ENCODE results near the gene TCP11. TPM values are rescaled to one million over a fixed set of nuclear protein-coding genes. Genes with fewer than 3 reads are reported as not detected.

Gene TCP11
- total and polyA plus RNA-seq, 4 donors, result 0.05 to 0.19 TPM; not detected in 2

- TF ChIP-seq, protein P1, sequence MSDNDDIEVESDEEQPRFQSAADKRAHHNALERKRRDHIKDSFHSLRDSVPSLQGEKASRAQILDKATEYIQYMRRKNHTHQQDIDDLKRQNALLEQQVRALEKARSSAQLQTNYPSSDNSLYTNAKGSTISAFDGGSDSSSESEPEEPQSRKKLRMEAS (IDR thresholded peaks at IDR 0.05), result no peak
- no peak for TF ChIP-seq SP1 (IDR thresholded peaks at IDR 0.05)
- no peak for TF ChIP-seq RXRA (IDR thresholded peaks at IDR 0.05)
- TF ChIP-seq FOXA2 (IDR thresholded peaks at IDR 0.05), result no peak
- TF ChIP-seq RAD21 (IDR thresholded peaks at IDR 0.05), result no peak
- TF ChIP-seq GABPA (IDR thresholded peaks at IDR 0.05 in 1 of 2, conservative IDR thresholded peaks at IDR 0.05 in 1 of 2), result no peak
- no peak for TF ChIP-seq TAF1 (conservative IDR thresholded peaks at IDR 0.05)
- no peak for TF ChIP-seq YY1 (IDR thresholded peaks at IDR 0.05)
- no peak for TF ChIP-seq HNF4G (IDR thresholded peaks at IDR 0.05)
- no peak for TF ChIP-seq FOXA1 (IDR thresholded peaks at IDR 0.05)
- no peak for TF ChIP-seq ATF3 (IDR thresholded peaks at IDR 0.05)
- no peak for TF ChIP-seq JUND (IDR thresholded peaks at IDR 0.05)
- H3K4me3 ChIP-seq (ENCODE audit: low read depth in 1 of 3, low read length in 3 of 3), result no peak overlapping the region
- no peak for DNase-seq (ENCODE audit: low spot score)
- H3K9ac ChIP-seq (ENCODE audit: low read depth in 1 of 2, low read length in 2 of 2), result no peak overlapping the region
- no peak overlapping the region for H3K27ac ChIP-seq (ENCODE audit: low read depth in 1 of 2, low read length in 2 of 2)
- 61% methylated on average over 13 of the region's 13 CpGs for WGBS
- peaks cover 0 to 4% (median 0%) of the 10 kb centered on the region in 4 donors for H3K4me1 ChIP-seq (ENCODE audit: control insufficient read depth in 4 of 4, insufficient read depth in 4 of 4, low read length in 3 of 4)
- H3K27me3 ChIP-seq (ENCODE audit: control insufficient read depth in 4 of 4, insufficient read depth in 4 of 4, low read length in 3 of 4), result no peaks in the 10 kb centered on the region
- peaks cover 12 to 49% (median 29%) of the 10 kb centered on the region in 4 donors for H3K36me3 ChIP-seq (ENCODE audit: control insufficient read depth in 4 of 4, insufficient read depth in 3 of 4, low read depth in 1 of 4, low read length in 3 of 4)
- H3K9me3 ChIP-seq (ENCODE audit: control insufficient read depth in 4 of 4, low read length in 3 of 4), result no peaks in the 10 kb centered on the region
Measured at GRCh38 chr6:35081426-35081851, 59.7 kb downstream of the TCP11 start.

DNA sequence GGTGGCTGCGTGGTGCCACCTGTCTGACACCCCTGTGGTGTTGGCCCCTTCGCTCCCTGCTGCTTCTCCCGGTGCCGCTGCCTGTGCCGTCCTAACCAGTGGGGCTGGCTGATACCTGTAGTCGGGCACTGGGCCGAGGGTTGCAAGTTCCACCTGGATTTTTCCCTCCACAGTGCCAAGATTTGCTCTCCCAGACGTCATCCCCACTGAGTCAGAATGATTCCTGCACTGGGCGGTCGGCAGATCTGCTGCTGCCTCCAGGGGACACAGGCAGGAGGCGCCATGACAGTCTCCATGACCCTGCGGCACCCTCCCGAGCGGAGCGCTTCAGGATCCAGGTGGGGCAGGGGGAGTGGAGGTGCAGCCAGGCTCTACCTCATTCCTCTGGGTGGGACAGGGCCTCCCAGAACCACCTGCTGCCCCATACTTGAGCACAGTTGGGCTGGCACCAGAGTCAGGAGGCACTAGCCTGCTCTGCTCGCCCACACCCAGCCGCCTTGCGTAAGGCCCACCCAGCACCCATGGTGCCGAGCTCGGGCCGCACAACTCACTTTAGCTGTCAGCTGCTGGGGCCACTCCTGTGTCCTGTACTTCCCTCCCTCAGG, 60.2 kb downstream of the TCP11 start:
- WGBS, result 90% methylated on average over 21 of the region's 21 CpGs
- Histone ChIP-seq H3K27ac (ENCODE audit: low read depth in 1 of 2, low read length in 2 of 2) (no peak overlapping the region), H3K4me1 (ENCODE audit: control insufficient read depth in 4 of 4, insufficient read depth in 4 of 4, low read length in 3 of 4) (peaks cover 0 to 4% (median 0%) of the 10 kb centered on the region in 4 donors), H3K27me3 (ENCODE audit: control insufficient read depth in 4 of 4, insufficient read depth in 4 of 4, low read length in 3 of 4) (no peaks in the 10 kb centered on the region), H3K9me3 (ENCODE audit: control insufficient read depth in 4 of 4, low read length in 3 of 4) (no peaks in the 10 kb centered on the region), H3K4me3 (ENCODE audit: low read depth in 1 of 3, low read length in 3 of 3) (no peak overlapping the region), H3K36me3 (ENCODE audit: control insufficient read depth in 4 of 4, insufficient read depth in 3 of 4, low read depth in 1 of 4, low read length in 3 of 4) (peaks cover 12 to 44% (median 28%) of the 10 kb centered on the region in 4 donors), H3K9ac (ENCODE audit: low read depth in 1 of 2, low read length in 2 of 2) (no peak overlapping the region)
- TF ChIP-seq EGR1 (IDR thresholded peaks at IDR 0.05; ENCODE audit: low read depth in 2 of 2) (no peak), ATF3 (IDR thresholded peaks at IDR 0.05) (no peak), SP1 (IDR thresholded peaks at IDR 0.05) (no peak), FOXA1 (IDR thresholded peaks at IDR 0.05) (no peak), HNF4A (conservative IDR thresholded peaks at IDR 0.05) (no peak), ZBTB33 (IDR thresholded peaks at IDR 0.05) (no peak), RXRA (IDR thresholded peaks at IDR 0.05) (no peak), HNF4G (IDR thresholded peaks at IDR 0.05) (no peak), YY1 (IDR thresholded peaks at IDR 0.05) (no peak), NR2F2 (IDR thresholded peaks at IDR 0.05) (no peak), JUND (IDR thresholded peaks at IDR 0.05) (no peak), RAD21 (IDR thresholded peaks at IDR 0.05) (no peak)
- TF ChIP-seq, protein P2, sequence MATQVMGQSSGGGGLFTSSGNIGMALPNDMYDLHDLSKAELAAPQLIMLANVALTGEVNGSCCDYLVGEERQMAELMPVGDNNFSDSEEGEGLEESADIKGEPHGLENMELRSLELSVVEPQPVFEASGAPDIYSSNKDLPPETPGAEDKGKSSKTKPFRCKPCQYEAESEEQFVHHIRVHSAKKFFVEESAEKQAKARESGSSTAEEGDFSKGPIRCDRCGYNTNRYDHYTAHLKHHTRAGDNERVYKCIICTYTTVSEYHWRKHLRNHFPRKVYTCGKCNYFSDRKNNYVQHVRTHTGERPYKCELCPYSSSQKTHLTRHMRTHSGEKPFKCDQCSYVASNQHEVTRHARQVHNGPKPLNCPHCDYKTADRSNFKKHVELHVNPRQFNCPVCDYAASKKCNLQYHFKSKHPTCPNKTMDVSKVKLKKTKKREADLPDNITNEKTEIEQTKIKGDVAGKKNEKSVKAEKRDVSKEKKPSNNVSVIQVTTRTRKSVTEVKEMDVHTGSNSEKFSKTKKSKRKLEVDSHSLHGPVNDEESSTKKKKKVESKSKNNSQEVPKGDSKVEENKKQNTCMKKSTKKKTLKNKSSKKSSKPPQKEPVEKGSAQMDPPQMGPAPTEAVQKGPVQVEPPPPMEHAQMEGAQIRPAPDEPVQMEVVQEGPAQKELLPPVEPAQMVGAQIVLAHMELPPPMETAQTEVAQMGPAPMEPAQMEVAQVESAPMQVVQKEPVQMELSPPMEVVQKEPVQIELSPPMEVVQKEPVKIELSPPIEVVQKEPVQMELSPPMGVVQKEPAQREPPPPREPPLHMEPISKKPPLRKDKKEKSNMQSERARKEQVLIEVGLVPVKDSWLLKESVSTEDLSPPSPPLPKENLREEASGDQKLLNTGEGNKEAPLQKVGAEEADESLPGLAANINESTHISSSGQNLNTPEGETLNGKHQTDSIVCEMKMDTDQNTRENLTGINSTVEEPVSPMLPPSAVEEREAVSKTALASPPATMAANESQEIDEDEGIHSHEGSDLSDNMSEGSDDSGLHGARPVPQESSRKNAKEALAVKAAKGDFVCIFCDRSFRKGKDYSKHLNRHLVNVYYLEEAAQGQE (IDR thresholded peaks at IDR 0.05), result no peak
- TF ChIP-seq, protein P3, sequence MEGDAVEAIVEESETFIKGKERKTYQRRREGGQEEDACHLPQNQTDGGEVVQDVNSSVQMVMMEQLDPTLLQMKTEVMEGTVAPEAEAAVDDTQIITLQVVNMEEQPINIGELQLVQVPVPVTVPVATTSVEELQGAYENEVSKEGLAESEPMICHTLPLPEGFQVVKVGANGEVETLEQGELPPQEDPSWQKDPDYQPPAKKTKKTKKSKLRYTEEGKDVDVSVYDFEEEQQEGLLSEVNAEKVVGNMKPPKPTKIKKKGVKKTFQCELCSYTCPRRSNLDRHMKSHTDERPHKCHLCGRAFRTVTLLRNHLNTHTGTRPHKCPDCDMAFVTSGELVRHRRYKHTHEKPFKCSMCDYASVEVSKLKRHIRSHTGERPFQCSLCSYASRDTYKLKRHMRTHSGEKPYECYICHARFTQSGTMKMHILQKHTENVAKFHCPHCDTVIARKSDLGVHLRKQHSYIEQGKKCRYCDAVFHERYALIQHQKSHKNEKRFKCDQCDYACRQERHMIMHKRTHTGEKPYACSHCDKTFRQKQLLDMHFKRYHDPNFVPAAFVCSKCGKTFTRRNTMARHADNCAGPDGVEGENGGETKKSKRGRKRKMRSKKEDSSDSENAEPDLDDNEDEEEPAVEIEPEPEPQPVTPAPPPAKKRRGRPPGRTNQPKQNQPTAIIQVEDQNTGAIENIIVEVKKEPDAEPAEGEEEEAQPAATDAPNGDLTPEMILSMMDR (IDR thresholded peaks at IDR 0.05; ENCODE audit: low read depth, low read length, missing input control), result no peak
- TF ChIP-seq, protein P1 (IDR thresholded peaks at IDR 0.05), result no peak
- no peak for DNase-seq (ENCODE audit: low spot score)
